Endothelial cell of umbilical vein (primary cell): Measurements from ENCODE around the gene MMP14. TPM values are rescaled to one million over a fixed set of nuclear protein-coding genes. Genes with fewer than 3 reads are reported as not detected.

Source experiments
- BruUV-seq: library from RNA; stranded (reverse); fragments of 400-500 nt; replicated peaks from 2 replicates; lab custom pipeline; 2021; lab: Mats Ljungman, UMichigan
- CTCF ChIA-PET: fragments of 300-600, 350-600 bp; sonication (Branson Sonifier 250); formaldehyde crosslinking; loops from one replicate; lab custom pipeline; 2021; ENCODE audit warnings: antibody characterized with exemption, inconsistent platforms; lab: Charles Lee
- POLR2A ChIA-PET: fragments of 300-600, 350-600 bp; sonication (Branson Sonifier 250); formaldehyde crosslinking; loops from one replicate; lab custom pipeline; 2021; ENCODE audit warnings: antibody characterized with exemption, inconsistent platforms; lab: Charles Lee
- DNase-seq: peaks from one replicate; pipeline ENCODE4 v3.0.0-alpha.2; 2011; ENCODE audit warnings: low read depth, low spot score
- FAIRE-seq: peaks from 2 replicates; lab custom pipeline; 2011; peaks lifted over from hg19 to GRCh38; lab: Jason Lieb, UNC
- H2AFZ ChIP-seq: 2 replicates; pipeline ENCODE4 v1.6.0; 2012; ENCODE audit warnings: low read depth, low read length, control low read depth, inconsistent platforms
- H3K27ac ChIP-seq: 2 replicates; pipeline ENCODE4 v1.5.1; 2011; ENCODE audit warnings: low read depth, mild to moderate bottlenecking, control low read depth, low read length, moderate library complexity; ENCODE audit not compliant: insufficient read depth
- H3K27me3 ChIP-seq, 2 experiments: 2 replicates each; pipeline versions ENCODE4 v1.6.0 to v1.6.1; 2011; ENCODE audit warnings: low read length in 2 of 2, mixed read lengths in 1 of 2; ENCODE audit not compliant: control insufficient read depth in 2 of 2, insufficient read depth in 2 of 2
- H3K36me3 ChIP-seq, 2 experiments: 2 replicates in 1 of 2; 3 replicates in 1 of 2; pipeline ENCODE4 v1.5.1; 2011; ENCODE audit warnings: low read length in 2 of 2, mild to moderate bottlenecking in 1 of 2, moderate library complexity in 1 of 2; ENCODE audit not compliant: control insufficient read depth in 2 of 2, insufficient read depth in 2 of 2; ENCODE audit errors: extremely low read depth in 1 of 2
- H3K4me1 ChIP-seq: 3 replicates; pipeline ENCODE4 v1.5.1; 2011; ENCODE audit warnings: mild to moderate bottlenecking, low read length; ENCODE audit not compliant: control insufficient read depth, insufficient read depth; ENCODE audit errors: extremely low read depth
- H3K4me2 ChIP-seq: 2 replicates; pipeline ENCODE4 v1.6.1; 2011; ENCODE audit warnings: low read length, control low read depth, mixed read lengths; ENCODE audit not compliant: insufficient read depth
- H3K4me3 ChIP-seq, 3 experiments: fragments of 200-600 bp in 1 of 3; sonication (generic), shearing (Covaris generic) in 1 of 3; replicated peaks in 1 of 3; 2 replicates each; pipeline ENCODE4 v1.5.1; 2011 to 2016; ENCODE audit warnings: control low read depth in 3 of 3, low read length in 3 of 3, mild to moderate bottlenecking in 2 of 3, inconsistent platforms in 1 of 3, low read depth in 1 of 3, moderate library complexity in 1 of 3; ENCODE audit not compliant: insufficient read depth in 1 of 3
- H3K79me2 ChIP-seq: 2 replicates; pipeline ENCODE4 v1.6.0; 2012; ENCODE audit warnings: low read length, inconsistent platforms; ENCODE audit not compliant: control insufficient read depth, insufficient read depth
- H3K9ac ChIP-seq: replicated peaks from 2 replicates; pipeline ENCODE3; 2011; ENCODE audit warnings: low read length, control low read depth; ENCODE audit not compliant: insufficient read depth; ENCODE audit errors: extremely low read depth
- H3K9me1 ChIP-seq: replicated peaks from 3 replicates; pipeline ENCODE4 v1.6.0; 2011; ENCODE audit warnings: mild to moderate bottlenecking, low read length; ENCODE audit not compliant: control insufficient read depth, insufficient read depth; ENCODE audit errors: extremely low read depth
- H3K9me3 ChIP-seq: replicated peaks from 2 replicates; pipeline ENCODE4 v1.5.1; 2012; ENCODE audit warnings: low read length, inconsistent platforms; ENCODE audit not compliant: control insufficient read depth, insufficient read depth
- H4K20me1 ChIP-seq: replicated peaks from 2 replicates; pipeline ENCODE3; 2011; ENCODE audit warnings: mild to moderate bottlenecking, low read length; ENCODE audit not compliant: control insufficient read depth, insufficient read depth; ENCODE audit errors: extremely low read depth
- CTCF ChIP-seq, 2 donors: IDR thresholded peaks; 1 replicate in 1 of 2; 2 replicates in 1 of 2; pipeline ENCODE4 v1.5.1; 2011; ENCODE audit warnings: low read length in 2 of 2, mild to moderate bottlenecking in 2 of 2, moderate library complexity in 2 of 2, control low read depth in 1 of 2, inconsistent platforms in 1 of 2, low read depth in 1 of 2; ENCODE audit not compliant: insufficient read depth in 1 of 2; ENCODE audit errors: extremely low read depth in 1 of 2
- GATA2 ChIP-seq: IDR thresholded peaks from 2 replicates; pipeline ENCODE4 v1.7.0; 2011; ENCODE audit warnings: low read depth, mild to moderate bottlenecking, moderate library complexity, mixed read lengths, low read length; ENCODE audit not compliant: insufficient read length, insufficient read depth
- MAX ChIP-seq: IDR thresholded peaks from 2 replicates; pipeline ENCODE4 v1.6.1; 2011; ENCODE audit not compliant: insufficient read depth, insufficient read length
- MYC ChIP-seq: IDR thresholded peaks from one replicate; pipeline ENCODE4 v1.6.1; 2011; ENCODE audit warnings: mild to moderate bottlenecking, low read depth, low read length
- POLR2A ChIP-seq: IDR thresholded peaks from 2 replicates; pipeline ENCODE4 v1.6.1; 2012; ENCODE audit warnings: low read depth, mild to moderate bottlenecking, control low read depth, low read length
- POLR2AphosphoS5 ChIP-seq: IDR thresholded peaks from 2 replicates; pipeline ENCODE4 v1.6.1; 2012; ENCODE audit warnings: low read depth, mild to moderate bottlenecking, control low read depth, low read length, moderate library complexity; ENCODE audit not compliant: insufficient read depth
- dilution Hi-C: fragments of 300-500 bp; cut with MboI; formaldehyde crosslinking; loops from one replicate; pipeline ENCODE4 v1.15.0; 2019; ENCODE audit warnings: low sequenced_read_pairs; ENCODE audit not compliant: extremely low pct_ligation_motif_present
- intact Hi-C: fragments of 100-400 bp; cut with micrococcal nuclease; formaldehyde crosslinking; loops from one replicate; pipeline ENCODE4 v1.10.0; 2022
- polyA plus RNA-seq, 4 experiments: library from polyadenylated mRNA; depleted of rRNA in 3 of 4; stranded (reverse) in 3 of 4; unstranded in 1 of 4; fragments of >200 nt; gene quantifications; 2 replicates each; pipeline versions ENCODE4 v1.2.1 to v1.2.3, GENCODE V29; 2011 to 2012; ENCODE audit warnings: missing spikeins in 1 of 4
- total RNA-seq: library from RNA; stranded (reverse); gene quantifications from 2 replicates; pipeline ENCODE4 v1.2.3, GENCODE V29; 2021

Gene MMP14
- total and polyA plus RNA-seq, 2 donors (not counting 3 experiments of a cell fraction or from before 2014, with no cell fraction given) = 506 to 603 TPM

GRCh38 chr14:22854963-22855724 lies 18.8 kb downstream of the MMP14 start:
- no TSS peak for BruUV-seq
- Histone ChIP-seq H3K36me3 (no peaks in the 10 kb centered on the region), H3K9ac (no peak overlapping the region), H3K79me2 (no peaks in the 10 kb centered on the region), H3K4me3 (no peak overlapping the region), H3K27me3 (no peaks in the 10 kb centered on the region), H3K4me1 (peaks cover 29% of the 10 kb centered on the region), H3K9me1 (no peaks in the 10 kb centered on the region), H4K20me1 (no peaks in the 10 kb centered on the region), H3K4me2 (no peak overlapping the region), H3K9me3 (no peaks in the 10 kb centered on the region), H3K27ac (no peak overlapping the region), H2AFZ (no peak overlapping the region)
- DNase-seq = no peak
- FAIRE-seq = no peak
- intact Hi-C loops (loop anchor here (10.0 kb wide), 1 partner anchor 380 kb away; no protein-coding TSS in a partner anchor), dilution Hi-C loops (no loop called here)
- ChIA-PET POLR2A (no interaction called here), CTCF (interaction anchor here (0.6 to 10.2 kb wide), 15 partner anchors 8 to 579 kb away, joined by 3 to 313 read pairs (median 5); partner anchors contain the start of genes ABHD4, LRP10, MMP14 and MRPL52)
- no peak for TF ChIP-seq POLR2AphosphoS5
- TF ChIP-seq MYC = no peak
- no peak for TF ChIP-seq POLR2A
- no peak for TF ChIP-seq MAX
- no peak for TF ChIP-seq GATA2
- no peak for TF ChIP-seq CTCF (IDR thresholded peaks at IDR 0.05; ENCODE audit: extremely low read depth in 1 of 2, insufficient read depth in 1 of 2, low read depth in 1 of 2, low read length in 2 of 2)
